ENCODE data around the gene TAF11L7.

DNA sequence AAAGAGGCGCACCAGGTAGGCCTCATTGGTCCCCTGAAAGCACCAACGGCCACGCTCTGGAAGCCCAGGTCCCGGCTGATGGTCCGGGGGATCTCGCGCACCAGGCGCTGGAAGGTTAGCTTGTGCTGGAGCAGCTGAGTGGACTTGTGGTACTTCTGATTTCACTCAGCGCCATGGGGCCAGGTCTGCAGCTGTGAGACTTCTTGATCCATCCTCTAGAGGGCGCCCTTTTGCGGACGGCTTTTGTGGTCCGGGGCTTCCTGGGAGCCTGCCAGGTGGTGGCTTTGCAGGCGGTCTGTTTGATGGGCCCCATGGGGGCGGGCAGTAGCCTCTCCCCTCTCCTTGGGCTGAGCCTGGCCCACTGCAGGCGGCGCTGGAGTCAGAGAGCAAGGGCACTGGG is 35.1 kb upstream of the TAF11L7 start:
- TF ChIP-seq, protein P1, sequence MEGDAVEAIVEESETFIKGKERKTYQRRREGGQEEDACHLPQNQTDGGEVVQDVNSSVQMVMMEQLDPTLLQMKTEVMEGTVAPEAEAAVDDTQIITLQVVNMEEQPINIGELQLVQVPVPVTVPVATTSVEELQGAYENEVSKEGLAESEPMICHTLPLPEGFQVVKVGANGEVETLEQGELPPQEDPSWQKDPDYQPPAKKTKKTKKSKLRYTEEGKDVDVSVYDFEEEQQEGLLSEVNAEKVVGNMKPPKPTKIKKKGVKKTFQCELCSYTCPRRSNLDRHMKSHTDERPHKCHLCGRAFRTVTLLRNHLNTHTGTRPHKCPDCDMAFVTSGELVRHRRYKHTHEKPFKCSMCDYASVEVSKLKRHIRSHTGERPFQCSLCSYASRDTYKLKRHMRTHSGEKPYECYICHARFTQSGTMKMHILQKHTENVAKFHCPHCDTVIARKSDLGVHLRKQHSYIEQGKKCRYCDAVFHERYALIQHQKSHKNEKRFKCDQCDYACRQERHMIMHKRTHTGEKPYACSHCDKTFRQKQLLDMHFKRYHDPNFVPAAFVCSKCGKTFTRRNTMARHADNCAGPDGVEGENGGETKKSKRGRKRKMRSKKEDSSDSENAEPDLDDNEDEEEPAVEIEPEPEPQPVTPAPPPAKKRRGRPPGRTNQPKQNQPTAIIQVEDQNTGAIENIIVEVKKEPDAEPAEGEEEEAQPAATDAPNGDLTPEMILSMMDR (IDR thresholded peaks at IDR 0.05), result no peak
- no peak for TF ChIP-seq POLR2A (IDR thresholded peaks at IDR 0.05)

Data from body of pancreas (tissue), 4 donors.